GM12873 (cell line): ENCODE measurements around the gene TEX22.

ENCODE experiments used
- TF ChIP-seq, protein P1 (sequence below): IDR thresholded peaks from 2 replicates; pipeline ENCODE4 v1.5.1; 2012; ENCODE audit warnings: low read depth, mild to moderate bottlenecking, moderate library complexity, low read length, control low read depth; ENCODE audit not compliant: insufficient read depth; ENCODE audit errors: missing control alignments

TEX22 gene

DNA sequence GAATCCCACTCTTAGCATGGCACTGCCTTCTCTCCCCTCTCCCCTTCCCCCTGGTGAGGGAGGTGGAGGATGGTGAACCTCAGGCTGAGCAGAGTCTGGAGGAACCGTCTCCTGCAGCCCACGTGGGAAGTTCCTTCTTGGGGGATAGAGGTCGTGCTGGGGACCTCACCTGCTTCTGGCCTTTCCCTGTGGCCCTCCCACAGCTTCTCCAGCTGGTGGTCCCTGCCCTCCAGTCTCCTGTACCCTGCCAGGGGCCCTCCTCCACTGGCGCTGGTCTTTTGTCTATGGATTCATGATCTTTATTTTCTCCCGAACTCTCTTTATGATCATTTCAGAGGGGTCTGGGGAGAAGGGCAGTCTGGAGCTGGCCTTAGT lies 12.3 kb downstream of the TEX22 start:
- TF ChIP-seq, protein P1, sequence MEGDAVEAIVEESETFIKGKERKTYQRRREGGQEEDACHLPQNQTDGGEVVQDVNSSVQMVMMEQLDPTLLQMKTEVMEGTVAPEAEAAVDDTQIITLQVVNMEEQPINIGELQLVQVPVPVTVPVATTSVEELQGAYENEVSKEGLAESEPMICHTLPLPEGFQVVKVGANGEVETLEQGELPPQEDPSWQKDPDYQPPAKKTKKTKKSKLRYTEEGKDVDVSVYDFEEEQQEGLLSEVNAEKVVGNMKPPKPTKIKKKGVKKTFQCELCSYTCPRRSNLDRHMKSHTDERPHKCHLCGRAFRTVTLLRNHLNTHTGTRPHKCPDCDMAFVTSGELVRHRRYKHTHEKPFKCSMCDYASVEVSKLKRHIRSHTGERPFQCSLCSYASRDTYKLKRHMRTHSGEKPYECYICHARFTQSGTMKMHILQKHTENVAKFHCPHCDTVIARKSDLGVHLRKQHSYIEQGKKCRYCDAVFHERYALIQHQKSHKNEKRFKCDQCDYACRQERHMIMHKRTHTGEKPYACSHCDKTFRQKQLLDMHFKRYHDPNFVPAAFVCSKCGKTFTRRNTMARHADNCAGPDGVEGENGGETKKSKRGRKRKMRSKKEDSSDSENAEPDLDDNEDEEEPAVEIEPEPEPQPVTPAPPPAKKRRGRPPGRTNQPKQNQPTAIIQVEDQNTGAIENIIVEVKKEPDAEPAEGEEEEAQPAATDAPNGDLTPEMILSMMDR, result no peak

DNA sequence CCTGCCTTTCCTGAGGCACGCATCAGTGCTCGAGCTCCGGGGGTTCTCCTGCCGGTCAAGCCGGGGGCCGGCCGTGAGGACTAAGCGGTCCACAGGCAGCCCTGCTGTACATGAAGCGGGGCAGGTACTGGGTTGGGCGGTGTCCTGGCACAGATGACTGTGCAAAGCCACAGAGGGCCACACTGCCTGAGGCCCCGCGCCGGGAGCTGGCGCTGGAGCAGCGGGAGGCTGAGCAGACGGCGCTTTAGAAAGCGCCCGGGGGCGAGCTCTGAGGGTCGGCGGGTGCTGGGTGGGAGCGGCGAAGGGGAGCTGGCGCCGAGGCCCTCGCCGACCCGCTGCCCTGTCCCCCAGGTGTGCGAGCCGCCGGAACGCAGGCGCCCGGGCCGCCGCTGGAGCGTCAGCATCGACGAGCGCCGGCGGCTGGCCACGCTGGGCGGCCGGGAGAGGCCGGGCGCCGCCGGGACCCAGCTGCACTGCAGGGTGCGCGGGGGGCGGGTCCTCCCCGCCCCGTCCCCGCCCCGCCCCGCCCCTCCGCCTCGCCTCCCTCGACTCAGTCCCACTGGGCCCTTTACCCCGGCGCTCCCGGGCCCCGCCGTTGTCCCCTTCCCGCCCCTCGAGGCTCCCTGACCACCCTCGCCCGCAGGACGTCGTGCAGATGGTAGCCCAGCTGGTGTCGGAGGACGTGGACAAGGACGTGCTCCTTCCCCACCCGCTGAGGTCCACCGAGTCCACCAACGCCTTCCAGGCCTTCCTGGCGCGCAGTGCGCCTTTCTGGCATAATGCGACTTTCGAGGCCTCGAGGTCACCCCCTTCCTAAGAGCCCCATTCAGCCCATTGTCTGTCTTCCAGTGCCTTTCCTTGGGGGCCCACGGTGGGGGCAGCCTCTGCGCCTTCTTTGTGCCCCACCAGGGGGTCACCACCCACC lies 12.9 kb downstream of the TEX22 start:
- TF ChIP-seq, protein P1, result no peak

DNA sequence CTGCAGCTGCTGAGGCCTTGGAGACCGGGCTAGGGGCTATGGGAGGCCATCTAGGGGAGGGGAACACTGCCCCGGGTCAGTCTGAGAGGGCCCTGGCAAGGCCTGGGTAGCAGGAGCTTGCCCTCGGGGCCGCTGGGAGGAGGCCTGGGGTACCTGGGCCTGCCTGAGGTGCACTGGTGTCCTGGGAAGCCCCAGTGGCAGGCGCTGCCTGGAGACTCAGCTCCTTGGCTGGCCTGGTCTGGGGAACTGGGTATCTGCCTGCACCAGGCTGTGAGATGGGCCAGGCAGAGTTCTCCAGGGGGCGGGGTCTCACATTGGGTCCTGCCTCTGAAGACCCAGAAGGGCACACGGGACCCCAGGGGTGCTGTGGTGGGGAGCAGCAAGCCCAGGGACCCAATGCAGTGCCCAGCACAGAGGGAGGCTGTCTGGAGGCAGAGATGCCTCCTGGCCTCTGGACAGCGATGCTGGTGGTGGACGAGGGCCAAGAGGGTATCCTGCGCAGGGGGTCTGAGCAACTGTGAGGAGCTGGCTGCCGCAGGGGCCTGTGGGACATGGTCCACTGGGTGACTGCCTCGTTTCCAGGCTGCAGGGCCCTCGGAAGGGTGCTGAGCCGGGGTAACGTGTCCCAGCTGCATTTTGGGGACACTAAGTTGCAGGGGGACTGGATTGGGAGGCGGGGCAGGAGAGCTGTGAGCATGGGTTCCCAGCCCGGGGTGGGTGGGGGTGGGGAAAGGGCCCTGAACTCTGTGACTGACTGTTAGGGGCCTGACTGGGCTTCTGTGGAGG lies 13.8 kb downstream of the TEX22 start:
- TF ChIP-seq, protein P1, result no peak

DNA sequence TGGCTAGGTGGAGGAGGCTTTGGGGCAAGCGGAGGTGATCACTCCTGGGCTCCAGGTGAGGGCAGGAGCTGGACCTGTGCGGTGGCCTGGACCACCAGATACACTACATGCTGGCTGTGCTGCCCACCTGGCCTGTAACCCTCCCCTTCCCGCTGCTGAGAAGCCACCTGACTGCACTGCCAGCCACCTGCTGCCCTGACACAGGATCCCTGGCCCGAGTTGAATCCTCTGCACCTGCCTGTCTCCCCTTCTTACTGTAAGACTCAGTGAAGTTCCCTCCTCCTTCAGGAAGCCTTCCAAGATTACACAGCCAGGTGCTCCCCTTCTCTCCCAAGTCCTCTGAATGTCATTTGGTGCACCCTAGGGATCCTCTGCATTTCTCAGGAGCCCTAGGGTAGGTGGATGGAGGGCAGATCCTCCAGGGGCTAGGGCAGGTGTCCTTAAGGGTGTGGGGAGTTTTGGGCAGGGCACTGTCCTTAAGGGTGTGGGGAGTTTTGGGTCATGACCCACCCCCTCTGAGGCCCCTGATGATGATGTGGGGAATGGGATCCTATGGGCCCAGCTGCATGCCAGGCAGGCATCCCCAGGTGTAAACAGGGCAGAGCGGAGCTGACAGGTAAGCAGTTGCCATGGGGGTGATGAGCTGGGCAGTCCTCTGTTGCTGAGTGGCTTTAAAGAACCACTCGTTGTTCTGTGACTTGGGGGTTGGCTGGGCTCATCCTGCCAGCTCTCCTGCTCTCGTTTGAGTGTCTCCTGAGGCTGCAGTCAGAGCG lies 14.6 kb downstream of the TEX22 start:
- TF ChIP-seq, protein P1, result no peak

DNA sequence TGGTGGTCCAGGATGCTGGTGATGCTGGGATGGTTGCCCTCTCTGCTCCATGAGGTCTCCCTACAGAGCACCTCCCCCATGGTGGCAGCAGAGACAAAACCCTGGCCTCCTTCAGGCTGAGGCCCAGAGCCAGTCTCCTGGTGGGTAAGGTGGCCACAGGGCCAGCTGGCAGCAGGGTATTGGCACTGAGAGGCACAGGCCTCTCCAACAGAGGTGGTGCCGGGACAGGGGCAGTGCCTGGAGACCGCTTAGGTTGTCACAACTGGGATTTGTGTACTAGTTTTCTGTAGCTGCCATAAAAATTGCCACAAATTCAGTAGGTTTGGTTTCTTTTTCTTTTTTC lies 15.2 kb downstream of the TEX22 start:
- TF ChIP-seq, protein P1, result no peak

DNA sequence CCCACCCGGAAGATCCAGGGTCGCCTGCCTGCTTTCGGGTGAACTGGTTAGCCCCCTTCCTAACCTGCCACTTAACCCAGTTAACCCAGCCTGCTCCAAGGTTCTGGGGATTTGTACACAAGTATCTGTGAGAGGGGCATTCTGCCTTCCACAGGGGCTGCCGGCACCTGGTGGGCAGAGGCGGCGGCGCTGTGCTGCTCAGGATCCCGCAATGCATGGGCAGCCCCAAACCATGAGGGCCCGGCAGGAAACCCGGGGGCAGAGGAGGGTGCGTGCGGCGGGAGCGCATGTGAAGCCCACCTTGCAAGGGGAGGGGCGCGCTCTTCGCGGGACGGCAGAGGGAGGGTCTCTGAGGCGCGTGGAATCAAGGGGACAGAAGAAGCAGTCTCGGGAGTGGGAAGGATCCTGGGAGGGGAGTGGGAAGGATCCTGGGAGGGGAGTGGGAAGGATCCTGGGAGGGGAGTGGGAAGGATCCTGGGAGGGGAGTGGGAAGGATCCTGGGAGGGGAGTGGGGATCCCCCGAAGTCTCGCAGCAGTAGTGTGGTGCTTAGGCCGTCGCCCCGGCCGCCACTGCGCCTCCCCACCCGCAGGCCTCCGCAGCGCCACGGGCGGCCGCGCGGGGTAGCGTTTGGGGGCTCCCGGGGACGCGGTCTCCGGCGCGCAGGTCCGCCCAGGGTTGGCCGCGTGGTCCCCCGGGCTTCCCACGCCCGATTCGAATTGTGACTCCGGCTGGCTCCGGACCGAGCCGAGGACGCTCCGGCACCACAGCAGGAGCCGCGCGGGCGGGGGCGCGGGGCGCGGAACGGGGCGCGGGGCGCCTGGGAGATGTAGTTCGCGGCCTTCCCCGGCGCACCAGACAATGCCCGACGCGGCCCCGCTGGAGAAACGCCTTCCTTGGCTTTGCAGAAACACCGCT lies 16.4 kb downstream of the TEX22 start:
- TF ChIP-seq, protein P1, result peak; percentile 73
